Measurements from ENCODE around the gene MYO6. TPM values are rescaled to one million over a fixed set of nuclear protein-coding genes. Genes with fewer than 3 reads are reported as not detected.
"Not testable (repeated sequence)": the region's sequence is repeated elsewhere in the genome, so short reads cannot be mapped to it uniquely, and the experiment has no call there.

The MYO6 gene
- total RNA-seq (10 to 100 TPM; 14.6 to 80.4 (median 58.5) TPM), polyA plus RNA-seq (10 to 100 TPM; 16.2 to 40.2 (median 20.1) TPM)
- long read RNA-seq, donor 1, partial matches to known transcripts, result 19 of 19 reads
- long read RNA-seq, donor 1, other reads (novel, unspliced or antisense), result 0 of 19 reads
- long read RNA-seq, donor 2, partial matches to known transcripts, result 15 of 15 reads
- long read RNA-seq, donor 2, other reads (novel, unspliced or antisense), result 0 of 15 reads
- long read RNA-seq, donor 3, result 0 reads
- long read RNA-seq, donor 4, result 0 reads
- long read RNA-seq, donor 5, partial matches to known transcripts, result 5 of 5 reads
- long read RNA-seq, donor 5, other reads (novel, unspliced or antisense), result 0 of 5 reads
- long read RNA-seq, donor 6, partial matches to known transcripts, result 100 of 100 reads
- long read RNA-seq, donor 6, other reads (novel, unspliced or antisense), result 0 of 100 reads
- long read RNA-seq, donor 7, result 0 reads
- long read RNA-seq, donor 8, result 0 reads
- long read RNA-seq, donor 9, partial matches to known transcripts, result 7 of 7 reads
- long read RNA-seq, donor 9, other reads (novel, unspliced or antisense), result 0 of 7 reads
- long read RNA-seq, donor 10, partial matches to known transcripts, result 10 of 10 reads
- long read RNA-seq, donor 10, other reads (novel, unspliced or antisense), result 0 of 10 reads

DNA sequence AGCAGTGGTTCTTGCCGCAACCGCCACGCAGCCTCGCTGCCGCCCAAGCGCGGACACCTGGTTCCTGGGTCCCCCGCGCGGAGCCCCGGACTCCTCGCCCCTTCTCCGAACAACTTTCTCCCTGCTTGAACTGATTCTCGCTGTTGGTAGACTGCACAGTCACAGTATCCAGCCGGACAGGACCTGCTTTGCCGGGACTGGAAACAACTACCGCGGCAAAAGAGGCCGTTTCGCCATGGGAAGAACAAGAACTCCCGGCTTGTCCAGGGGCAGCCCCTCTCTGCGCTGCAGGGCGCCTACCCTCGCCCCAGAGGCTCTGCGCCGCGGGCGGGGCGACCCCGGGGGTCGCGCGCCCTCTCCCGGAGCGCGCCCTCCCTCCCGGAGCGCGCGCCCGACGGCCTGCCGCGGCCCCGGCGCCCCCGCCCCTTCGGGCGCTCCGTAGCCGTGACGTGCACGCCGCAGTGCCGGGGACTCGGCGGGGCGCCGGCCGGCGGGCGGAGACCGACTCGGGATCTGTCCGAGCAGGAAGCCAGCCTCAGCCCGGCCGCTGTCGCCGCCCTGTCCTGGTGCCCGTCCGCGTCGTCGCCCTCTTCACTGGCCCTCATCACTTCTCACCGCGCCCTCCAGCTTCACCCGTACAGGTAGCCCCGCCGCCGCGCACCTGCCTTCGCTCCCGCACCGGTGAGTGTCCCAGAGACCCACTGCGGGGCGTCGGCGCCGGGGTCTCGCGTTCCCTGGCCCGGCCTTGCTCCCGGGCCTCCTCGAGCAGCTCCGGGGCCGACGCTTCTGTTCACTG, at the start of gene MYO6:
TSS of gene MYO6 (plus strand) at position 497 of the 796 bp plus-strand sequence. CDS start 68,309 bp downstream, outside the sequence.
- no peaks in the 10 kb centered on the region for H3K36me3 ChIP-seq
- TF ChIP-seq POLR2AphosphoS5 (IDR thresholded peaks at IDR 0.05) (peak; percentile 63 to 93 (median 92)), POLR2A (IDR thresholded peaks at IDR 0.05) (peak in 2 of 4 donors; percentile 3 to 70)
- TF ChIP-seq, protein P1, sequence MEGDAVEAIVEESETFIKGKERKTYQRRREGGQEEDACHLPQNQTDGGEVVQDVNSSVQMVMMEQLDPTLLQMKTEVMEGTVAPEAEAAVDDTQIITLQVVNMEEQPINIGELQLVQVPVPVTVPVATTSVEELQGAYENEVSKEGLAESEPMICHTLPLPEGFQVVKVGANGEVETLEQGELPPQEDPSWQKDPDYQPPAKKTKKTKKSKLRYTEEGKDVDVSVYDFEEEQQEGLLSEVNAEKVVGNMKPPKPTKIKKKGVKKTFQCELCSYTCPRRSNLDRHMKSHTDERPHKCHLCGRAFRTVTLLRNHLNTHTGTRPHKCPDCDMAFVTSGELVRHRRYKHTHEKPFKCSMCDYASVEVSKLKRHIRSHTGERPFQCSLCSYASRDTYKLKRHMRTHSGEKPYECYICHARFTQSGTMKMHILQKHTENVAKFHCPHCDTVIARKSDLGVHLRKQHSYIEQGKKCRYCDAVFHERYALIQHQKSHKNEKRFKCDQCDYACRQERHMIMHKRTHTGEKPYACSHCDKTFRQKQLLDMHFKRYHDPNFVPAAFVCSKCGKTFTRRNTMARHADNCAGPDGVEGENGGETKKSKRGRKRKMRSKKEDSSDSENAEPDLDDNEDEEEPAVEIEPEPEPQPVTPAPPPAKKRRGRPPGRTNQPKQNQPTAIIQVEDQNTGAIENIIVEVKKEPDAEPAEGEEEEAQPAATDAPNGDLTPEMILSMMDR (IDR thresholded peaks at IDR 0.05), result no peak
- H3K9me3 ChIP-seq, result no peaks in the 10 kb centered on the region
- WGBS, 5 donors, result 0 to 1% (median 0%) methylated on average over 30 to 97 of the region's 97 CpGs
- H3K4me1 ChIP-seq, result peaks cover 13 to 56% (median 34%) of the 10 kb centered on the region in 4 donors
- intact Hi-C loops (cut with DNase I; ENCODE audit: low total_unique reads), result no loop called here
- peak; percentile 84 to 93 for DNase-seq
- H3K27me3 ChIP-seq, result peaks cover 0 to 8% (median 0%) of the 10 kb centered on the region in 3 donors
- H3K4me3 ChIP-seq, result peak within 1 kb of the TSS; percentile 79 to 98 (median 85)
- peak within 1 kb of the TSS; percentile 92 to 97 (median 94) for H3K27ac ChIP-seq

DNA sequence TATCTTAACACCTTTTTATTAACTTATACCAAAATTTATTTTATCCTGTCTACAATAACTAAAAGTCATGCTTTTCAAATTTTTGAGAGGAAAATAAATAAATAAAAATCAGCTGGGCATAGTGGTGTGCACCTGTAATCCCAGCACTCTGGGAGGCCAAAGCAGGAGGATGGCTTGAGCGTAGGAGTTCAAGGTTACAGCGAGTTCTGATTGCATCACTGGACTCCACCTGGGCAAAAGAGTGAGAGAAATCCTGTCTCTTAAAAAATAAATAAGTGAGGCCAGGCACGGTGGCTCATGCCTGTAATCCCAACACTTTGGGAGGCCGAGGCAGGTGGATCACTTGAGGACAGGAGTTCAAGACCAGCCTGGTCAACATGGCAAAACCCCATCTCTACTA, 40.7 kb upstream of the MYO6 start:
- DNase-seq; H3K4me1 ChIP-seq; H3K4me3 ChIP-seq; intact Hi-C loops (cut with DNase I; ENCODE audit: low total_unique reads); H3K9me3 ChIP-seq; H3K27ac ChIP-seq; H3K27me3 ChIP-seq: not testable (repeated sequence)
- peaks cover 0 to 74% (median 72%) of the 10 kb centered on the region in 4 donors for H3K36me3 ChIP-seq
- 96 to 99% (median 98%) methylated on average over 4 of the region's 4 CpGs for WGBS, 5 donors

DNA sequence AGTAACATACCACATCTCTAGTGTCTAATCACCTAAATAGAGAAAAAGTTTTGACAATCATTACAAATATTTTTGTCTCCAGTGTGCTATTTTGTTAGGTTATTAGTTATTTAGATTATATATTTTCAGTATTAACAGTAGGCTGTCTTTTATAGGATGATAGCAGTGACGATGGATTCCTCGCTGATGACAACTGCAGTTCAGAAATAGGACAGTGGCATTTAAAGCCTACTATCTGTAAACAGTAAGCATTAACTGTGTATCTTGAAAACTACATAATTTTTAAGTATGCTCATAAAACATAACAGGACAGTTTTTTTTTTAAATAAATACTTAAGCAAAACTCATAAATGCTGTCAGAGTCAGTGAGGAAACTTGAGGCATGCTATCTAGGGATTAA, 37.9 kb upstream of the MYO6 start:
- no peak overlapping the region for H3K4me3 ChIP-seq
- no peaks in the 10 kb centered on the region for H3K4me1 ChIP-seq
- TF ChIP-seq, protein P1 (IDR thresholded peaks at IDR 0.05), result no peak
- TF ChIP-seq POLR2A (IDR thresholded peaks at IDR 0.05) (no peak), POLR2AphosphoS5 (IDR thresholded peaks at IDR 0.05) (no peak), EP300 (IDR thresholded peaks at IDR 0.05) (no peak)
- 93 to 97% (median 95%) methylated on average over 2 of the region's 2 CpGs for WGBS, 5 donors
- intact Hi-C loops (cut with DNase I; ENCODE audit: low total_unique reads), result no loop called here
- H3K36me3 ChIP-seq, result peaks cover 9 to 85% (median 81%) of the 10 kb centered on the region in 4 donors
- H3K9me3 ChIP-seq, result no peaks in the 10 kb centered on the region
- no peaks in the 10 kb centered on the region for H3K27me3 ChIP-seq
- no peak overlapping the region for H3K27ac ChIP-seq
- DNase-seq, result no peak

DNA sequence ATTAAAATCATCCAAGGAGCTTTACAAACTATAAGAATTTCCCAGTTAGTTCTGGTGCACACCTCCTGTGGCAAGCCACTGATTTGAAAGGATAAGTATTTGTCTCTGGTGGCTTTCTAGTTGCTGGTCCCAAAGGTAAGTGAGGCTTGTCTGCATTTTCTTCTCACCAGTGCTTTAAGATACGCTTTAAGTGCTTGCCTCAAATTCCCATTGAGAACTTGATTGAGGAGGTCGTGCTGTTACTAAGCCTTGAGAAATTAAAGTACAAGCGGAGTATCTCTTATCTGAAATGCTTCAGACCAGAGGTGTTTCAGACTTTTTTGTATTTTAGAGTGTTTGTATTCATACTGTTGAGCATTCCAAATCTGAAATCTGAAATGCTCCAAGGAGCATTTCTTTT, 29.9 kb upstream of the MYO6 start:
- intact Hi-C loops (cut with DNase I; ENCODE audit: low total_unique reads), result no loop called here
- Histone ChIP-seq H3K27ac (no peak overlapping the region), H3K9me3 (no peaks in the 10 kb centered on the region), H3K4me1 (no peaks in the 10 kb centered on the region), H3K4me3 (no peak overlapping the region), H3K36me3 (peaks cover 1 to 32% (median 25%) of the 10 kb centered on the region in 4 donors), H3K27me3 (no peaks in the 10 kb centered on the region)
- 84 to 93% (median 90%) methylated on average over 3 of the region's 3 CpGs for WGBS, 5 donors
- TF ChIP-seq, protein P1 (IDR thresholded peaks at IDR 0.05), result no peak
- TF ChIP-seq POLR2A (IDR thresholded peaks at IDR 0.05) (no peak), EP300 (IDR thresholded peaks at IDR 0.05) (no peak), POLR2AphosphoS5 (IDR thresholded peaks at IDR 0.05) (no peak)
- no peak for DNase-seq

All from stomach (tissue), 19 donors.